Endothelial cell of umbilical vein (primary cell): ENCODE measurements around the gene KATNB1.

ENCODE experiments used
- CTCF ChIP-seq, 2 donors: IDR thresholded peaks; 1 replicate in 1 of 2; 2 replicates in 1 of 2; pipeline ENCODE4 v1.5.1; 2011; ENCODE audit warnings: low read length in 2 of 2, mild to moderate bottlenecking in 2 of 2, moderate library complexity in 2 of 2, control low read depth in 1 of 2, inconsistent platforms in 1 of 2, low read depth in 1 of 2; ENCODE audit not compliant: insufficient read depth in 1 of 2; ENCODE audit errors: extremely low read depth in 1 of 2
- JUN ChIP-seq: IDR thresholded peaks from 2 replicates; pipeline ENCODE4 v1.6.1; 2011; ENCODE audit warnings: borderline replicate concordance, low read depth; ENCODE audit not compliant: insufficient read length, insufficient read depth
- MAX ChIP-seq: IDR thresholded peaks from 2 replicates; pipeline ENCODE4 v1.6.1; 2011; ENCODE audit not compliant: insufficient read depth, insufficient read length
- POLR2A ChIP-seq: IDR thresholded peaks from 2 replicates; pipeline ENCODE4 v1.6.1; 2012; ENCODE audit warnings: low read depth, mild to moderate bottlenecking, control low read depth, low read length
- POLR2AphosphoS5 ChIP-seq: IDR thresholded peaks from 2 replicates; pipeline ENCODE4 v1.6.1; 2012; ENCODE audit warnings: low read depth, mild to moderate bottlenecking, control low read depth, low read length, moderate library complexity; ENCODE audit not compliant: insufficient read depth

GRCh38 chr16:57798953-57799599, 63.5 kb downstream of the KATNB1 start:
- TF ChIP-seq POLR2AphosphoS5 (no peak), POLR2A (no peak), CTCF (IDR thresholded peaks at IDR 0.05; ENCODE audit: extremely low read depth in 1 of 2, insufficient read depth in 1 of 2, low read depth in 1 of 2, low read length in 2 of 2) (no peak), JUN (no peak), MAX (no peak)
